ENCODE data around the gene CLTCL1.
"Not testable (repeated sequence)": the region's sequence is repeated elsewhere in the genome, so short reads cannot be mapped to it uniquely, and the experiment has no call there.

CLTCL1 gene

DNA sequence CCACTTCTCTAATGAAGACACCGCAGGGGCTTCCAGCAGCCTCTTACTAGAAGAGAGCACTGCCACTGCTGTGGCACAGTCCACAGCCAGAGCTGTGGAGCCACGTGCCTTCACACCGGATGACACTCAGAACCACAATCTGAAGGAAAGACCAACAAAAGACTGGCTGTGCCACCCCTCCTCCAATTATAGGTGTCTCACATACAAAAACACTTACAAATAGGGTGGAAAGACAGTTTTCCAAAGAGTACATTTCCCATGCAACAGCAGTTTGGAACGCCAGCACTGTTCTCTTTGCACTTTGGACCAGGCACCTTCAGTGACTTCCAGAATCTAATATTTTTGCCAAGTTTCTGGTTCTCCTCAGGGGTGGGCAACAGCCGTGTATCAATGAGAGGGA is 74.9 kb downstream of the CLTCL1 start:
- DNase-seq = no peak

GRCh38 chr22:19215360-19215759 is 76.2 kb downstream of the CLTCL1 start:
- no peak for DNase-seq

DNA sequence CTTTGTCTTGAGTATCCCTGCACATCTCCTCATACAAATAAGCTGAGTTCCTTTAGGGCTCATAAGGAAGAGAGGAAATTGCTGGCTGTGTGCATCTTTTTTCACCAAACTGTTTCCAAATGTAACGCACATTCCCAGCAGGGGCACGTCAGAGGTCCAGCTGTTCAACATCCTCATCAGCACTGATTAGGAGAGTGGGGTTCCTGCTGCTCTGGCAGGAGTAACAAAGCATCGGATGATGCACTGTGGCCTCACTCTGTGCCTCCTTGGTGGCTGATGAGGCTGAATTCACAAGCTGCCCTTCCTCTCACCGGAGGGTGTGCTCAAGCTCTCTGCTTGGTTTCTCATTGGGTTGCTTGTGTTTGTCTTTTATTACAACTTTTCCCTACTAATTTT is 77.4 kb downstream of the CLTCL1 start:
- DNase-seq = no peak

- DNase-seq = no peak
Observed at GRCh38 chr22:19213442-19214077, 78.0 kb downstream of the CLTCL1 start.

GRCh38 chr22:19213001-19213400 is 78.5 kb downstream of the CLTCL1 start:
- no peak for DNase-seq

- no peak for DNase-seq
Observed at GRCh38 chr22:19212302-19212870, 79.1 kb downstream of the CLTCL1 start.

GRCh38 chr22:19210188-19210587 is 81.3 kb downstream of the CLTCL1 start:
- DNase-seq = no peak

GRCh38 chr22:19208287-19208847 is 83.2 kb downstream of the CLTCL1 start:
- DNase-seq = no peak

DNA sequence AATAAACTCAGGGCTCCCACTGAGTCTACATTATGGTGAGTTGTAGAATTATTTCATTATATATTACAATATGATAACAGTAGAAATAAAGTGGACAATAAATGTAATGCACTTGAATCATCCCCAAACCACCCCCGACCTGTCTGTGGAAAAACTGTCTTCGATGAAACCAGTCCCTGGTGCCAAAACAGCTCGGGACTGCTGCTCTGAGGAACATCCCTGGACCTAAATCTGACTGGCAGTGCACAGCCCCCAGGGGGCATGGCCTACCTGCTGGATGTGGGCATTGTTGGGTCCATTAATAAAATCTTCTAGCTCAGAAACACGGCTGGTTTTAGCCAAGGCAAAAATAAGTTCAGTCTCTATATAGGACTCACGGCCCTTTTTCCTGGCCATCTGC is 83.6 kb downstream of the CLTCL1 start:
- DNase-seq = no peak

GRCh38 chr22:19207401-19207808 is 84.1 kb downstream of the CLTCL1 start:
- DNase-seq = no peak

GRCh38 chr22:19206287-19206686 is 85.2 kb downstream of the CLTCL1 start:
- DNase-seq = no peak

- no peak for DNase-seq
Observed at GRCh38 chr22:19204640-19205039, 86.9 kb downstream of the CLTCL1 start.

- DNase-seq = no peak
Observed at GRCh38 chr22:19203834-19204233, 87.7 kb downstream of the CLTCL1 start.

DNA sequence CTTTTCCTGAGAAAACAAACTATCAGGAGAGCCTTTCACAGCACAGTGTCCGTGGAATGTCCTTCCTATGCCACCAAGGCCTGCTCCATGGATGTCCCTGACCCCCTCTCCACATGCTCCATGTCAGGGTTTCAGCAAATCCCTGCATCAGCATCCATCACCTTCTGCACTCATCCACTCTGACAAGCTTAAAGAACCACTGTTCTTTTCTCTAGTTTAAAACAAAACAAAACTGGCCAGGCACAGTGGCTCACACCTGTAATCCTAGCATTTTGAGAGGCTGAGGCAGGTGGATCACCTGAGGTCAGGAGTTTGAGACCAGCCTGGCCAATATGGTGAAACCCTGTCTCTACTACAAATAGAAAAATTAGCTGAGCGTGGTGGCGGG is 88.7 kb downstream of the CLTCL1 start:
- not testable (repeated sequence) for DNase-seq

- no peak for DNase-seq
Observed at GRCh38 chr22:19201869-19202798, 89.4 kb downstream of the CLTCL1 start.

DNA sequence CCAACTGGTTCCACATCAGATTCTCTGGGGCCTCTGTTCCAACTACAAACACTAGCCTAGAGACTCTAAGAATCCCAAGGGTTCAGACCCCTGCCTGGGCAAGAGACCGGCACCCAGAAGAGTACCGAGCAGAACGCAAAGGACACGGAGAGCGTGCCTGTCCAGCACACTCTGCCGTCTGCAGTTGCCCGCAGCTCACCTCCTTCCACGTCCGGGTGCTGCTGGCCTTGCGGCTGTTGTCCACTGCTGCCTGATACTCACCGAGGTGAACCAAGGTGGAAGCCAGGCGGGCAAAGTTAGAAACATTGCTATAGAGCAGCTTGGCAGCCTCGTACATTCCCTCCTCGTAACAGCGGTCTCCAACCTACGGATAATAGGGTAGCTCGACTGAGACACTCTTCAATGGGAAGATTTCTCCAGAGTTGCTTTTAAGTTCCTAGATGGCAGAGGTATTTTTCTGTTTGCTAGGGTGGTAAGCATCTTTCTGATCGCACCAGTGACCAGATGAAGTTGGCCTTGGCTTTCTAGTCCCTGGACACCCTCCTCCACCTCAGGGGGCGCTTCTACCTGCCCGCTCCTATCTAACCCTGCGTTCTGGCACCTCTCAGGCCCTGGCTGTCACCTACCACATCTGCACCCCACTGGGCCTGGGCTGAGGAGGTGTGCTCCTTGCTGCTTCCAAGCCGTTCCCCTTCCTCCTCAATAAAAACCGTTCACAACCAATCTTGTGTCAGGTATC is 90.2 kb downstream of the CLTCL1 start:
- DNase-seq = no peak

GRCh38 chr22:19199479-19199878 is 92.0 kb downstream of the CLTCL1 start:
- DNase-seq = no peak

DNA sequence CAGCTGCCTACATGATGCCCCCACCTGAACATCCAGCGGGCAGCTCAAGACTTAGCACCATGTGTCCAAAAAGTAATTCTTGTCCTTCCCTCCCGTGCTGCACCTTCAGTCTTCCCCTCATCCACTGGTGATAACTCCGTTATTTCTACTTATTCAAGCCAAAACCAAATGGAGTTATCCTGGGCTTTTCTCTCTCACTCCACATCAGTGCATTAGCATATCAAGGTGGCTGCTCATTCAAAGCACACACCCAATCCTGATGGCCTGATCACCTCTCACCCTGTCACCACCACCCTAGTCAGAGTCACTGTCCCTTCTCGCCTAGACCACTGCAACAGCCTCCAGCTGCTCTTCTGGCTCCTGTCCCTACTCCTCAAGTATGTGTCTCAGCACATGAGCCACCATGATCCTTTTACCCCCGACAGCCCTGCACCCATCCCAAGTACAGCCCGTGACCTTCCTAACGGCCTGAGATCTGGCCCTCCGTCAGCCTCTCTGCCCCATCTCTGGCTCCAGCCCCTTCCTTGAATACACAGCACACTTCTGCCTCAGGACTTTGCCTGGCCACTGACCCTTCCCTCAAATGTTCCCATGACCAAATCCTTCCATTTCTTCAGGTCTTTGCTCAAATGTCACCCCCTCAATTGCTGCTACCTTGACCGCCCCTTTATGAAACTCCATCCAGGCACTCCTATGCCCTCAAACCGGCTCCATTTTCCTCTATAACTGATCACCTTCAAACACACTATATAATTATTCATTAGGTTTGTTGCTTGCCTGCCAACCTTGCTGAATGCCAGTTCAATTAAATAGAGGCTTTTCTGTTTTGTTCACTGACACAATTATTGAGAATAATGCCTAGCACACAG is 93.3 kb downstream of the CLTCL1 start:
- DNase-seq = no peak

- DNase-seq = no peak
Observed at GRCh38 chr22:19196841-19197612, 94.5 kb downstream of the CLTCL1 start.

GRCh38 chr22:19195796-19196731 is 95.5 kb downstream of the CLTCL1 start:
- DNase-seq = no peak
